ENCODE measurements around the gene PGBD5. TPM values are rescaled to one million over a fixed set of nuclear protein-coding genes. Genes with fewer than 3 reads are reported as not detected.
A peak's percentile ranks its signal among the peaks of the same experiment; 100 is the strongest.
"Not testable (repeated sequence)": the region's sequence is repeated elsewhere in the genome, so short reads cannot be mapped to it uniquely, and the experiment has no call there.

The PGBD5 gene
- polyA plus RNA-seq, 3 donors from 2014 or later: not detected

GRCh38 chr1:230421481-230421880 is 4.7 kb downstream of the PGBD5 start:
- Mint-ChIP-seq H3K9me3 (peaks cover 0 to 3% (median 0%) of the 10 kb centered on the region in 6 donors), H3K27ac (no peak overlapping the region), H3K4me1 (peaks cover 15 to 27% of the 10 kb centered on the region in 2 donors), H3K4me3 (peak overlapping the region in 1 of 5 donors; percentile 21), H3K27me3 (ENCODE audit: low read depth in 3 of 3) (peaks cover 9 to 33% (median 29%) of the 10 kb centered on the region in 3 donors), H3K36me3 (no peaks in the 10 kb centered on the region)
- no peak for DNase-seq

GRCh38 chr1:230420372-230420771 is 5.8 kb downstream of the PGBD5 start:
- peaks cover 11 to 33% (median 30%) of the 10 kb centered on the region in 3 donors for H3K27me3 Mint-ChIP-seq (ENCODE audit: low read depth in 3 of 3)
- H3K4me1 Mint-ChIP-seq: peaks cover 15 to 27% of the 10 kb centered on the region in 2 donors
- DNase-seq, H3K9me3 Mint-ChIP-seq, H3K36me3 Mint-ChIP-seq, H3K27ac Mint-ChIP-seq, H3K4me3 Mint-ChIP-seq: not testable (repeated sequence)

GRCh38 chr1:230416430-230416829 is 9.7 kb downstream of the PGBD5 start:
- Mint-ChIP-seq H3K27me3 (ENCODE audit: low read depth in 3 of 3) (peaks cover 6 to 23% (median 8%) of the 10 kb centered on the region in 3 donors), H3K9me3 (no peaks in the 10 kb centered on the region), H3K36me3 (no peaks in the 10 kb centered on the region), H3K27ac (no peak overlapping the region), H3K4me1 (peaks cover 3 to 7% of the 10 kb centered on the region in 2 donors), H3K4me3 (no peak overlapping the region)
- no peak for DNase-seq

GRCh38 chr1:230415405-230416132 is 10.6 kb downstream of the PGBD5 start:
- Mint-ChIP-seq H3K9me3 (no peaks in the 10 kb centered on the region), H3K4me1 (no peaks in the 10 kb centered on the region), H3K27ac (no peak overlapping the region), H3K27me3 (ENCODE audit: low read depth in 3 of 3) (peaks cover 6 to 24% (median 8%) of the 10 kb centered on the region in 3 donors), H3K4me3 (no peak overlapping the region), H3K36me3 (no peaks in the 10 kb centered on the region)
- DNase-seq: no peak

GRCh38 chr1:230414694-230415093 is 11.4 kb downstream of the PGBD5 start:
- H3K4me1 Mint-ChIP-seq: no peaks in the 10 kb centered on the region
- peaks cover 6 to 23% (median 7%) of the 10 kb centered on the region in 3 donors for H3K27me3 Mint-ChIP-seq (ENCODE audit: low read depth in 3 of 3)
- H3K27ac Mint-ChIP-seq: no peak overlapping the region
- no peak overlapping the region for H3K4me3 Mint-ChIP-seq
- no peak for DNase-seq
- no peaks in the 10 kb centered on the region for H3K9me3 Mint-ChIP-seq
- no peaks in the 10 kb centered on the region for H3K36me3 Mint-ChIP-seq

GRCh38 chr1:230414102-230414501 is 12.0 kb downstream of the PGBD5 start:
- Mint-ChIP-seq H3K36me3 (no peaks in the 10 kb centered on the region), H3K4me1 (no peaks in the 10 kb centered on the region), H3K9me3 (no peaks in the 10 kb centered on the region), H3K27ac (no peak overlapping the region), H3K27me3 (ENCODE audit: low read depth in 3 of 3) (peaks cover 5 to 22% (median 6%) of the 10 kb centered on the region in 3 donors), H3K4me3 (no peak overlapping the region)
- DNase-seq: no peak

GRCh38 chr1:230413061-230413460 is 13.1 kb downstream of the PGBD5 start:
- DNase-seq: no peak
- no peaks in the 10 kb centered on the region for H3K36me3 Mint-ChIP-seq
- H3K4me1 Mint-ChIP-seq: no peaks in the 10 kb centered on the region
- H3K9me3 Mint-ChIP-seq: peaks cover 0 to 2% (median 0%) of the 10 kb centered on the region in 6 donors
- H3K27me3 Mint-ChIP-seq (ENCODE audit: low read depth in 3 of 3): peaks cover 2 to 21% (median 8%) of the 10 kb centered on the region in 3 donors
- no peak overlapping the region for H3K27ac Mint-ChIP-seq
- H3K4me3 Mint-ChIP-seq: no peak overlapping the region

GRCh38 chr1:230408971-230409370 is 17.2 kb downstream of the PGBD5 start:
- no peak overlapping the region for H3K27ac Mint-ChIP-seq
- no peaks in the 10 kb centered on the region for H3K4me1 Mint-ChIP-seq
- no peak for DNase-seq
- peaks cover 0 to 2% (median 0%) of the 10 kb centered on the region in 6 donors for H3K9me3 Mint-ChIP-seq
- H3K36me3 Mint-ChIP-seq: no peaks in the 10 kb centered on the region
- H3K27me3 Mint-ChIP-seq (ENCODE audit: low read depth in 3 of 3): peaks cover 0 to 13% (median 4%) of the 10 kb centered on the region in 3 donors
- H3K4me3 Mint-ChIP-seq: no peak overlapping the region

GRCh38 chr1:230407351-230407750 is 18.8 kb downstream of the PGBD5 start:
- no peak overlapping the region for H3K27ac Mint-ChIP-seq
- no peaks in the 10 kb centered on the region for H3K36me3 Mint-ChIP-seq
- no peaks in the 10 kb centered on the region for H3K4me1 Mint-ChIP-seq
- H3K4me3 Mint-ChIP-seq: no peak overlapping the region
- H3K27me3 Mint-ChIP-seq (ENCODE audit: low read depth in 3 of 3): peaks cover 0 to 5% (median 4%) of the 10 kb centered on the region in 3 donors
- DNase-seq: no peak
- H3K9me3 Mint-ChIP-seq: peaks cover 0 to 2% (median 0%) of the 10 kb centered on the region in 6 donors

GRCh38 chr1:230406727-230407126 is 19.4 kb downstream of the PGBD5 start:
- H3K27me3 Mint-ChIP-seq (ENCODE audit: low read depth in 3 of 3); H3K27ac Mint-ChIP-seq; DNase-seq; H3K4me1 Mint-ChIP-seq; H3K4me3 Mint-ChIP-seq; H3K36me3 Mint-ChIP-seq; H3K9me3 Mint-ChIP-seq: not testable (repeated sequence)

GRCh38 chr1:230403442-230403841 is 22.7 kb downstream of the PGBD5 start:
- H3K27me3 Mint-ChIP-seq (ENCODE audit: low read depth in 3 of 3): peaks cover under 1 to 4% (median 2%) of the 10 kb centered on the region in 3 donors
- no peak overlapping the region for H3K27ac Mint-ChIP-seq
- H3K36me3 Mint-ChIP-seq: no peaks in the 10 kb centered on the region
- peaks cover 0 to 2% (median 0%) of the 10 kb centered on the region in 6 donors for H3K9me3 Mint-ChIP-seq
- H3K4me1 Mint-ChIP-seq: no peaks in the 10 kb centered on the region
- DNase-seq: no peak
- no peak overlapping the region for H3K4me3 Mint-ChIP-seq

- DNase-seq: no peak
- no peak overlapping the region for H3K4me3 Mint-ChIP-seq
- peaks cover 0 to 4% (median 2%) of the 10 kb centered on the region in 3 donors for H3K27me3 Mint-ChIP-seq (ENCODE audit: low read depth in 3 of 3)
- no peaks in the 10 kb centered on the region for H3K9me3 Mint-ChIP-seq
- no peaks in the 10 kb centered on the region for H3K4me1 Mint-ChIP-seq
- H3K27ac Mint-ChIP-seq: no peak overlapping the region
- no peaks in the 10 kb centered on the region for H3K36me3 Mint-ChIP-seq
Observed at GRCh38 chr1:230401763-230402294, 24.3 kb downstream of the PGBD5 start.

- no peak overlapping the region for H3K4me3 Mint-ChIP-seq
- peaks cover 0 to 4% (median 2%) of the 10 kb centered on the region in 3 donors for H3K27me3 Mint-ChIP-seq (ENCODE audit: low read depth in 3 of 3)
- no peaks in the 10 kb centered on the region for H3K4me1 Mint-ChIP-seq
- H3K27ac Mint-ChIP-seq: no peak overlapping the region
- DNase-seq: no peak
- H3K36me3 Mint-ChIP-seq: no peaks in the 10 kb centered on the region
- H3K9me3 Mint-ChIP-seq: no peaks in the 10 kb centered on the region
Observed at GRCh38 chr1:230401101-230401500, 25.0 kb downstream of the PGBD5 start.

GRCh38 chr1:230400007-230400344 is 26.2 kb downstream of the PGBD5 start:
- Mint-ChIP-seq H3K4me3 (no peak overlapping the region), H3K27ac (no peak overlapping the region), H3K4me1 (no peaks in the 10 kb centered on the region), H3K36me3 (no peaks in the 10 kb centered on the region), H3K27me3 (ENCODE audit: low read depth in 3 of 3) (peaks cover 0 to 4% (median 2%) of the 10 kb centered on the region in 3 donors), H3K9me3 (no peaks in the 10 kb centered on the region)
- no peak for DNase-seq

All from immature natural killer cell (primary cell).